Fibroblast of lung (primary cell): ENCODE data around the gene ABCA9.

Source experiments
- CTCF ChIP-seq, 2 donors: IDR thresholded peaks in 1 of 2; conservative IDR thresholded peaks in 1 of 2; 1 replicate in 1 of 2; 2 replicates in 1 of 2; pipeline ENCODE4 v1.5.1; 2011 to 2012; ENCODE audit warnings: low read length in 2 of 2, control low read depth in 1 of 2, inconsistent platforms in 1 of 2, low read depth in 1 of 2, mild to moderate bottlenecking in 1 of 2
- EZH2 ChIP-seq: IDR thresholded peaks from 2 replicates; pipeline ENCODE4 v1.5.1; 2012; ENCODE audit warnings: low read length, control low read depth, mild to moderate bottlenecking; ENCODE audit errors: missing control alignments

DNA sequence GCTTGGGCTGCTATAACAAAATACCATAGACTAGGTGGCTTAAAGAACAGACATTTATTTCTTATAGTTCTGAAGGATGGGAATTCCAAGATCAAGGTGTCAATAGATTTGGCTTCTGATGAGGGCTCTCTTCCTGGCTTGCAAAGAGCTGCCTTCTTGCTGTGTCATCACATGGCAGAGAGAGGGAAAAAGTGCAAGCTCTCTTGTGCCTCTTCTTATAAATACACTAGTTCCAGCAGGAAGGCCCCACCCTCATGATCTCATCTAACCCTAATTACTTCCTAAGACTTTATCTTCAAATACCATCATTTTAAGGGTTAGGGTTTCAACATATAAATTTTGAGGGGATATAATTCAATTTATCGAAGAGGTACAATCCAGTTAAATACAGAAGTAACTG is 30.6 kb downstream of the ABCA9 start:
- TF ChIP-seq EZH2 (no peak), CTCF (conservative IDR thresholded peaks at IDR 0.05 in 1 of 2, IDR thresholded peaks at IDR 0.05 in 1 of 2; ENCODE audit: low read depth in 1 of 2, low read length in 2 of 2) (no peak)
